ENCODE results near the gene SLC35F1.

The SLC35F1 gene

DNA sequence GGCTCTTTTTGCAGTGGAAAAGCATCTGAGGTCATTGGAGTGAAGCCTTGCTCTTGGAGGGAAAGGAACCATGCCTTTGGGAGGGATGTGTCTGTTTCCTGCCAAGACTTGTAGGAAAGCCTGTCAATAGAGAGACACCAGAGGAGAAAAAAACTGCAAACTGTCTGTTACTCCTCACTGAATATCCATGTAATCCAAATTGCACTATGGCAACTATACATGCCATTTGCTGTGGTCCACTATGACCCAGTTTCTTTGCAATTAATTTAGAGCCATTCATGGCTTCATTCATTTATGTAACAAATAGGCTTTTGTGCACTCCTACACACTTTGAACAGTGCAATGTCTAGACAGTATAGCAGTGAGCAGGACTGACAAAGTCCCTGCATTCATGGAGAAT lies 296.5 kb downstream of the SLC35F1 start:
- POLR2A ChIA-PET, result no interaction called here

DNA sequence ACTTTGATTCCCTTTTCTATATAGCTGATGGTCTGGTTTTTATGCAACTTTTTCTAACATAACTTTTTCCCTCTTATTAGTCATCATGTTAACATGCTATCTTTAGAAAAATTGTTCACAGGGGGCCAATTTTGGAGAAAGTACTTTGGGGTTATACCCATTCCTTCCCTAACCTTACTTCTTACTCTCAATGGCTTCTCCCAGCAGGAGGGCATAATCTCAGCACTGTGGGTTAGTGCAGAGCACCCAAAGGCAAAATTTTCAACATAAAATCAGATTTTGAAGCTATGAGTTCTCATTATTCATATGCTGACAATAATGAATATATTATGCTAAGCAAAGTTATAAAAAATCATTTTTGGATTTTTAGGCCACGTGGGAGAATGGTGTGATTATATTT lies 299.2 kb downstream of the SLC35F1 start:
- Histone ChIP-seq H3K9me3 (ENCODE audit: control insufficient read depth, insufficient read depth, low read depth, low read length) (no peaks in the 10 kb centered on the region), H3K36me3 (ENCODE audit: control insufficient read depth in 2 of 2, insufficient read depth in 1 of 2, low read length in 2 of 2) (no peaks in the 10 kb centered on the region), H3K4me1 (ENCODE audit: control insufficient read depth, insufficient read depth, low read length) (no peaks in the 10 kb centered on the region), H3K27ac (ENCODE audit: extremely low read depth, low read depth, low read length) (no peak overlapping the region), H3K4me3 (ENCODE audit: low read depth, low read length) (no peak overlapping the region)
- TF ChIP-seq, protein P1, sequence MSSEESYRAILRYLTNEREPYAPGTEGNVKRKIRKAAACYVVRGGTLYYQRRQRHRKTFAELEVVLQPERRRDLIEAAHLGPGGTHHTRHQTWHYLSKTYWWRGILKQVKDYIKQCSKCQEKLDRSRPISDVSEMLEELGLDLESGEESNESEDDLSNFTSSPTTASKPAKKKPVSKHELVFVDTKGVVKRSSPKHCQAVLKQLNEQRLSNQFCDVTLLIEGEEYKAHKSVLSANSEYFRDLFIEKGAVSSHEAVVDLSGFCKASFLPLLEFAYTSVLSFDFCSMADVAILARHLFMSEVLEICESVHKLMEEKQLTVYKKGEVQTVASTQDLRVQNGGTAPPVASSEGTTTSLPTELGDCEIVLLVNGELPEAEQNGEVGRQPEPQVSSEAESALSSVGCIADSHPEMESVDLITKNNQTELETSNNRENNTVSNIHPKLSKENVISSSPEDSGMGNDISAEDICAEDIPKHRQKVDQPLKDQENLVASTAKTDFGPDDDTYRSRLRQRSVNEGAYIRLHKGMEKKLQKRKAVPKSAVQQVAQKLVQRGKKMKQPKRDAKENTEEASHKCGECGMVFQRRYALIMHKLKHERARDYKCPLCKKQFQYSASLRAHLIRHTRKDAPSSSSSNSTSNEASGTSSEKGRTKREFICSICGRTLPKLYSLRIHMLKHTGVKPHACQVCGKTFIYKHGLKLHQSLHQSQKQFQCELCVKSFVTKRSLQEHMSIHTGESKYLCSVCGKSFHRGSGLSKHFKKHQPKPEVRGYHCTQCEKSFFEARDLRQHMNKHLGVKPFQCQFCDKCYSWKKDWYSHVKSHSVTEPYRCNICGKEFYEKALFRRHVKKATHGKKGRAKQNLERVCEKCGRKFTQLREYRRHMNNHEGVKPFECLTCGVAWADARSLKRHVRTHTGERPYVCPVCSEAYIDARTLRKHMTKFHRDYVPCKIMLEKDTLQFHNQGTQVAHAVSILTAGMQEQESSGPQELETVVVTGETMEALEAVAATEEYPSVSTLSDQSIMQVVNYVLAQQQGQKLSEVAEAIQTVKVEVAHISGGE (tag by site-specific recombination; conservative IDR thresholded peaks at IDR 0.05; ENCODE audit: low read depth), result no peak
- TF ChIP-seq ZNF626 (tag by site-specific recombination; IDR thresholded peaks at IDR 0.05) (no peak), ZNF623 (tag by site-specific recombination; IDR thresholded peaks at IDR 0.05) (no peak), ZEB2 (tag by site-specific recombination; IDR thresholded peaks at IDR 0.05) (no peak), ZNF585B (tag by site-specific recombination; IDR thresholded peaks at IDR 0.05) (no peak), ZNF548 (tag by site-specific recombination; IDR thresholded peaks at IDR 0.05) (no peak), ZNF114 (tag by site-specific recombination; IDR thresholded peaks at IDR 0.05) (no peak)
- TF ChIP-seq, protein P2, sequence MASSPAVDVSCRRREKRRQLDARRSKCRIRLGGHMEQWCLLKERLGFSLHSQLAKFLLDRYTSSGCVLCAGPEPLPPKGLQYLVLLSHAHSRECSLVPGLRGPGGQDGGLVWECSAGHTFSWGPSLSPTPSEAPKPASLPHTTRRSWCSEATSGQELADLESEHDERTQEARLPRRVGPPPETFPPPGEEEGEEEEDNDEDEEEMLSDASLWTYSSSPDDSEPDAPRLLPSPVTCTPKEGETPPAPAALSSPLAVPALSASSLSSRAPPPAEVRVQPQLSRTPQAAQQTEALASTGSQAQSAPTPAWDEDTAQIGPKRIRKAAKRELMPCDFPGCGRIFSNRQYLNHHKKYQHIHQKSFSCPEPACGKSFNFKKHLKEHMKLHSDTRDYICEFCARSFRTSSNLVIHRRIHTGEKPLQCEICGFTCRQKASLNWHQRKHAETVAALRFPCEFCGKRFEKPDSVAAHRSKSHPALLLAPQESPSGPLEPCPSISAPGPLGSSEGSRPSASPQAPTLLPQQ (tag by site-specific recombination; IDR thresholded peaks at IDR 0.05), result no peak
- TF ChIP-seq, protein P3, sequence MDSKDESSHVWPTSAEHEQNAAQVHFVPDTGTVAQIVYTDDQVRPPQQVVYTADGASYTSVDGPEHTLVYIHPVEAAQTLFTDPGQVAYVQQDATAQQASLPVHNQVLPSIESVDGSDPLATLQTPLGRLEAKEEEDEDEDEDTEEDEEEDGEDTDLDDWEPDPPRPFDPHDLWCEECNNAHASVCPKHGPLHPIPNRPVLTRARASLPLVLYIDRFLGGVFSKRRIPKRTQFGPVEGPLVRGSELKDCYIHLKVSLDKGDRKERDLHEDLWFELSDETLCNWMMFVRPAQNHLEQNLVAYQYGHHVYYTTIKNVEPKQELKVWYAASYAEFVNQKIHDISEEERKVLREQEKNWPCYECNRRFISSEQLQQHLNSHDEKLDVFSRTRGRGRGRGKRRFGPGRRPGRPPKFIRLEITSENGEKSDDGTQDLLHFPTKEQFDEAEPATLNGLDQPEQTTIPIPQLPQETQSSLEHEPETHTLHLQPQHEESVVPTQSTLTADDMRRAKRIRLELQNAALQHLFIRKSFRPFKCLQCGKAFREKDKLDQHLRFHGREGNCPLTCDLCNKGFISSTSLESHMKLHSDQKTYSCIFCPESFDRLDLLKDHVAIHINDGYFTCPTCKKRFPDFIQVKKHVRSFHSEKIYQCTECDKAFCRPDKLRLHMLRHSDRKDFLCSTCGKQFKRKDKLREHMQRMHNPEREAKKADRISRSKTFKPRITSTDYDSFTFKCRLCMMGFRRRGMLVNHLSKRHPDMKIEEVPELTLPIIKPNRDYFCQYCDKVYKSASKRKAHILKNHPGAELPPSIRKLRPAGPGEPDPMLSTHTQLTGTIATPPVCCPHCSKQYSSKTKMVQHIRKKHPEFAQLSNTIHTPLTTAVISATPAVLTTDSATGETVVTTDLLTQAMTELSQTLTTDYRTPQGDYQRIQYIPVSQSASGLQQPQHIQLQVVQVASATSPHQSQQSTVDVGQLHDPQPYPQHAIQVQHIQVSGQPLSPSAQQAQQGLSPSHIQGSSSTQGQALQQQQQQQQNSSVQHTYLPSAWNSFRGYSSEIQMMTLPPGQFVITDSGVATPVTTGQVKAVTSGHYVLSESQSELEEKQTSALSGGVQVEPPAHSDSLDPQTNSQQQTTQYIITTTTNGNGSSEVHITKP (tag by site-specific recombination; IDR thresholded peaks at IDR 0.05), result no peak
- TF ChIP-seq, protein P4, sequence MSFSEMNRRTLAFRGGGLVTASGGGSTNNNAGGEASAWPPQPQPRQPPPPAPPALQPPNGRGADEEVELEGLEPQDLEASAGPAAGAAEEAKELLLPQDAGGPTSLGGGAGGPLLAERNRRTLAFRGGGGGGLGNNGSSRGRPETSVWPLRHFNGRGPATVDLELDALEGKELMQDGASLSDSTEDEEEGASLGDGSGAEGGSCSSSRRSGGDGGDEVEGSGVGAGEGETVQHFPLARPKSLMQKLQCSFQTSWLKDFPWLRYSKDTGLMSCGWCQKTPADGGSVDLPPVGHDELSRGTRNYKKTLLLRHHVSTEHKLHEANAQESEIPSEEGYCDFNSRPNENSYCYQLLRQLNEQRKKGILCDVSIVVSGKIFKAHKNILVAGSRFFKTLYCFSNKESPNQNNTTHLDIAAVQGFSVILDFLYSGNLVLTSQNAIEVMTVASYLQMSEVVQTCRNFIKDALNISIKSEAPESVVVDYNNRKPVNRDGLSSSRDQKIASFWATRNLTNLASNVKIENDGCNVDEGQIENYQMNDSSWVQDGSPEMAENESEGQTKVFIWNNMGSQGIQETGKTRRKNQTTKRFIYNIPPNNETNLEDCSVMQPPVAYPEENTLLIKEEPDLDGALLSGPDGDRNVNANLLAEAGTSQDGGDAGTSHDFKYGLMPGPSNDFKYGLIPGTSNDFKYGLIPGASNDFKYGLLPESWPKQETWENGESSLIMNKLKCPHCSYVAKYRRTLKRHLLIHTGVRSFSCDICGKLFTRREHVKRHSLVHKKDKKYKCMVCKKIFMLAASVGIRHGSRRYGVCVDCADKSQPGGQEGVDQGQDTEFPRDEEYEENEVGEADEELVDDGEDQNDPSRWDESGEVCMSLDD (tag by site-specific recombination; IDR thresholded peaks at IDR 0.05), result no peak
- ChIA-PET POLR2A (no interaction called here), CTCF (interaction anchor here (0.7 kb wide), 1 partner anchor 53 kb away, joined by 3 read pairs; no protein-coding TSS in a partner anchor)

More for the DNA sequence above, 296.5 kb downstream of the SLC35F1 start:
- CTCF ChIA-PET, result no interaction called here
- Histone ChIP-seq H3K36me3 (ENCODE audit: control insufficient read depth in 2 of 2, insufficient read depth in 1 of 2, low read length in 2 of 2) (no peaks in the 10 kb centered on the region), H3K4me3 (ENCODE audit: low read depth, low read length) (no peak overlapping the region), H3K4me1 (ENCODE audit: control insufficient read depth, insufficient read depth, low read length) (no peaks in the 10 kb centered on the region), H3K27ac (ENCODE audit: extremely low read depth, low read depth, low read length) (no peak overlapping the region), H3K9me3 (ENCODE audit: control insufficient read depth, insufficient read depth, low read depth, low read length) (no peaks in the 10 kb centered on the region)
- TF ChIP-seq SP3 (tag by site-specific recombination; IDR thresholded peaks at IDR 0.05), result no peak
